ENCODE data around the gene FBXO38. TPM values are rescaled to one million over a fixed set of nuclear protein-coding genes. Genes with fewer than 3 reads are reported as not detected.

The FBXO38 gene
- total and polyA plus RNA-seq, 12 donors = 12.3 to 88.2 (median 41.9) TPM

- H3K27ac ChIP-seq = no peak overlapping the region
- no peaks in the 10 kb centered on the region for H3K27me3 ChIP-seq
- no peak for DNase-seq
- peaks cover 4 to 43% of the 10 kb centered on the region in 2 donors for H3K4me1 ChIP-seq (replicated peaks in 1 of 2)
- peaks cover 0 to 23% of the 10 kb centered on the region in 2 donors for H3K36me3 ChIP-seq (replicated peaks in 1 of 2)
- intact Hi-C loops (cut with DNase I) = no loop called here
- H3K4me3 ChIP-seq = no peak overlapping the region
- 70 to 83% (median 73%) methylated on average over 3 of the region's 3 CpGs for WGBS, 4 donors
- TF ChIP-seq, protein P1, sequence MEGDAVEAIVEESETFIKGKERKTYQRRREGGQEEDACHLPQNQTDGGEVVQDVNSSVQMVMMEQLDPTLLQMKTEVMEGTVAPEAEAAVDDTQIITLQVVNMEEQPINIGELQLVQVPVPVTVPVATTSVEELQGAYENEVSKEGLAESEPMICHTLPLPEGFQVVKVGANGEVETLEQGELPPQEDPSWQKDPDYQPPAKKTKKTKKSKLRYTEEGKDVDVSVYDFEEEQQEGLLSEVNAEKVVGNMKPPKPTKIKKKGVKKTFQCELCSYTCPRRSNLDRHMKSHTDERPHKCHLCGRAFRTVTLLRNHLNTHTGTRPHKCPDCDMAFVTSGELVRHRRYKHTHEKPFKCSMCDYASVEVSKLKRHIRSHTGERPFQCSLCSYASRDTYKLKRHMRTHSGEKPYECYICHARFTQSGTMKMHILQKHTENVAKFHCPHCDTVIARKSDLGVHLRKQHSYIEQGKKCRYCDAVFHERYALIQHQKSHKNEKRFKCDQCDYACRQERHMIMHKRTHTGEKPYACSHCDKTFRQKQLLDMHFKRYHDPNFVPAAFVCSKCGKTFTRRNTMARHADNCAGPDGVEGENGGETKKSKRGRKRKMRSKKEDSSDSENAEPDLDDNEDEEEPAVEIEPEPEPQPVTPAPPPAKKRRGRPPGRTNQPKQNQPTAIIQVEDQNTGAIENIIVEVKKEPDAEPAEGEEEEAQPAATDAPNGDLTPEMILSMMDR (IDR thresholded peaks at IDR 0.05) = no peak
- TF ChIP-seq POLR2A (IDR thresholded peaks at IDR 0.05) = no peak
- no peaks in the 10 kb centered on the region for H3K9me3 ChIP-seq (replicated peaks in 1 of 3)
Observed at GRCh38 chr5:148393390-148393741, 9.6 kb downstream of the FBXO38 start.

DNA sequence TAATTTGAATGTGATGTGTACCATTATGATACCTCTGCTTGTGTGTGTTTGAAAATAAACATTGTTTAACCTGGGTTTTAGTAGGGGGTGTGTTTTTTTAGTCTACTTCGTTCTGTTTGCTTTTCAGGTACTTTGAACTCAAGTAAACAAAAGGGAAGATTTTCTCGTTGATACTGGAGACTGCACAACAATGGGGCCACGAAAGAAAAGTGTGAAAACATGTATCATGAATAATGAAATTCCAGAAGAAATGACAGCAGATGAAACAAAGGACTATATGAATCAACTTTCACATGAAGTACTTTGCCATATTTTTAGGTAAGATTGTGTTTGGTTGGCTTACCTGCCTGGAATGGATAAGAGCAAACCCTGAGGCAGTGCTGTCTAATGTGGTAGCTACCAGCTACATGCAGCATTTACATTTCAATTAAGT lies 10.8 kb downstream of the FBXO38 start:
- peaks cover 4 to 42% of the 10 kb centered on the region in 2 donors for H3K4me1 ChIP-seq (replicated peaks in 1 of 2)
- peaks cover 0 to 35% of the 10 kb centered on the region in 2 donors for H3K36me3 ChIP-seq (replicated peaks in 1 of 2)
- TF ChIP-seq, protein P1 (IDR thresholded peaks at IDR 0.05) = no peak
- no peak for TF ChIP-seq POLR2A (IDR thresholded peaks at IDR 0.05)
- DNase-seq = no peak
- 72 to 77% (median 75%) methylated on average over 3 of the region's 3 CpGs for WGBS, 4 donors
- intact Hi-C loops (cut with DNase I) = no loop called here
- H3K4me3 ChIP-seq = no peak overlapping the region
- no peaks in the 10 kb centered on the region for H3K27me3 ChIP-seq
- H3K9me3 ChIP-seq (replicated peaks in 1 of 3) = no peaks in the 10 kb centered on the region
- no peak overlapping the region for H3K27ac ChIP-seq

GRCh38 chr5:148395031-148395430 lies 11.3 kb downstream of the FBXO38 start:
- H3K27me3 ChIP-seq = no peaks in the 10 kb centered on the region
- TF ChIP-seq, protein P1 (IDR thresholded peaks at IDR 0.05) = no peak
- TF ChIP-seq POLR2A (IDR thresholded peaks at IDR 0.05) = no peak
- no peaks in the 10 kb centered on the region for H3K9me3 ChIP-seq (replicated peaks in 1 of 3)
- no peak overlapping the region for H3K4me3 ChIP-seq
- no peak overlapping the region for H3K27ac ChIP-seq
- WGBS, 4 donors = 90 to 96% (median 94%) methylated on average over 2 of the region's 2 CpGs
- DNase-seq = no peak
- peaks cover 0 to 38% of the 10 kb centered on the region in 2 donors for H3K36me3 ChIP-seq (replicated peaks in 1 of 2)
- peaks cover 4 to 42% of the 10 kb centered on the region in 2 donors for H3K4me1 ChIP-seq (replicated peaks in 1 of 2)
- intact Hi-C loops (cut with DNase I) = no loop called here

DNA sequence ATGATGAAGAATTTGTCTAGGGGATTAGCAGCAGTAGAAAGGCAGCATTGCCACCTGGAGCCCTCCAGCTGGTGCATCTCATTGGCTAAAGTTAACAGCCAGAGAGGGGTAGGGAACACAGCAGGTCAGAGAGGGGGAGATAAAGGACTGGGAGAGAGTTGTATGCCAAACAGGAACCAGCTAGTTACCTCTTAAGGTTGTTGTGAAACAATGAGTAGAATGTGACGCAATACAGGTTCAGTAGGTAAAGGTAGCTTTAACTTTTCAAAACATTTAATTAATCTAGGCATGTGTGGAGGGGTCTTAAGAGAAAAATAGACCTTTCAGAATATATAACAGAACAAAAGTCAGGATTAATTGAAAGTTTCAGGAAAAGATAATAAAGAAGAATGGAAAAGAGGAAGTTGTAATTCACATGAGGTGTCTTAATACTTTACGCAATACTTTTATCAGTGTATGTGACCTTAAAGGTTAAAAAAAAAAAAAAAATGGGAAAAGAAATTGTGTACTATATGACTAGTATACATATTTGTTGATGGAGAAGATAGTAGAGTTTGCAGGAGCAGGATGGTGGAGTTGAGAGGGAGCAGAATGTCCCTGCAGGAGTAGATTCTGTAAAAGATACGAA lies 14.3 kb downstream of the FBXO38 start:
- peaks cover 0 to 28% of the 10 kb centered on the region in 2 donors for H3K4me1 ChIP-seq (replicated peaks in 1 of 2)
- no peak overlapping the region for H3K27ac ChIP-seq

More for the DNA sequence above, 14.3 kb downstream of the FBXO38 start:
- intact Hi-C loops (cut with DNase I) = no loop called here
- no peak for DNase-seq
- TF ChIP-seq, protein P1 (IDR thresholded peaks at IDR 0.05) = no peak
- no peak for TF ChIP-seq POLR2A (IDR thresholded peaks at IDR 0.05)
- Histone ChIP-seq H3K4me3 (no peak overlapping the region), H3K9me3 (replicated peaks in 1 of 3) (no peaks in the 10 kb centered on the region), H3K27me3 (no peaks in the 10 kb centered on the region), H3K36me3 (replicated peaks in 1 of 2) (peaks cover 0 to 48% of the 10 kb centered on the region in 2 donors)
- WGBS, 4 donors = 66 to 75% (median 70%) methylated on average over 3 of the region's 3 CpGs

Data from adrenal gland (tissue), 12 donors.